IMR-90 (cell line): ENCODE data around the gene TRAPPC2L. TPM values are rescaled to one million over a fixed set of nuclear protein-coding genes. Genes with fewer than 3 reads are reported as not detected.

Experiments used
- ATAC-seq: fragments of 200-7000 bp; cut with Tn5 transposase; 2 replicates; pipeline ENCODE4 v1.9.1; 2020; ENCODE audit warnings: low read depth, mild to moderate bottlenecking, moderate library complexity
- BruUV-seq: library from RNA; stranded (reverse); fragments of 400-500 nt; replicated peaks from 2 replicates; lab custom pipeline; 2021; lab: Mats Ljungman, UMichigan
- CTCF ChIA-PET: fragments of 300-600 bp; formaldehyde crosslinking; extraction: SDS; loops from one replicate; lab custom pipeline; 2021; ENCODE audit warnings: antibody characterized with exemption; lab: Yijun Ruan, JAX
- POLR2A ChIA-PET: fragments of 300-600 bp; sonication (Branson Sonifier 250); formaldehyde crosslinking; loops from one replicate; lab custom pipeline; 2022; ENCODE audit warnings: antibody characterized with exemption; ENCODE audit not compliant: unreplicated experiment; lab: Charles Lee
- DNase-seq: peaks from one replicate; pipeline ENCODE4 v3.0.0; 2013
- H2AFZ ChIP-seq: replicated peaks from 2 replicates; pipeline ENCODE3; 2013; ENCODE audit warnings: low read length, mild to moderate bottlenecking; ENCODE audit not compliant: poor library complexity
- H2AK5ac ChIP-seq: 2 replicates; pipeline ENCODE4 v1.6.1; 2013; ENCODE audit warnings: low read depth, low read length, inconsistent platforms
- H2AK9ac ChIP-seq: replicated peaks from 2 replicates; pipeline ENCODE3; 2013; ENCODE audit warnings: mild to moderate bottlenecking, low read depth, low read length, moderate library complexity; ENCODE audit not compliant: poor library complexity
- H2BK120ac ChIP-seq: 2 replicates; pipeline ENCODE4 v1.6.1; 2013; ENCODE audit warnings: low read depth, low read length, inconsistent platforms
- H2BK15ac ChIP-seq: 3 replicates; pipeline ENCODE4 v1.6.1; 2013; ENCODE audit warnings: low read depth, low read length, inconsistent platforms
- H2BK20ac ChIP-seq: 2 replicates; pipeline ENCODE4 v1.6.1; 2013; ENCODE audit warnings: low read depth, mild to moderate bottlenecking, inconsistent platforms, low read length, moderate library complexity
- H2BK5ac ChIP-seq: 2 replicates; pipeline ENCODE4 v1.6.1; 2013; ENCODE audit warnings: mild to moderate bottlenecking, low read depth, low read length, inconsistent platforms; ENCODE audit not compliant: poor library complexity, severe bottlenecking
- H3K14ac ChIP-seq: replicated peaks from 2 replicates; pipeline ENCODE4 v1.6.1; 2013; ENCODE audit warnings: low read depth, low read length, inconsistent platforms
- H3K18ac ChIP-seq: 2 replicates; pipeline ENCODE4 v1.6.1; 2013; ENCODE audit warnings: low read depth, low read length, control low read depth
- H3K23ac ChIP-seq: 2 replicates; pipeline ENCODE4 v1.6.1; 2013; ENCODE audit warnings: low read depth, low read length, inconsistent platforms
- H3K27ac ChIP-seq: 2 replicates; pipeline ENCODE4 v1.5.1; 2013; ENCODE audit warnings: mild to moderate bottlenecking, control low read depth, low read length; ENCODE audit not compliant: insufficient read depth
- H3K27me3 ChIP-seq: 2 replicates; pipeline ENCODE4 v1.6.1; 2013; ENCODE audit warnings: low read length; ENCODE audit not compliant: control insufficient read depth, insufficient read depth
- H3K36me3 ChIP-seq: 2 replicates; pipeline ENCODE4 v1.6.1; 2013; ENCODE audit warnings: low read length, mixed read lengths; ENCODE audit not compliant: control insufficient read depth, insufficient read depth
- H3K4ac ChIP-seq: 2 replicates; pipeline ENCODE4 v1.6.1; 2013; ENCODE audit warnings: low read depth, low read length, inconsistent platforms
- H3K4me1 ChIP-seq: 2 replicates; pipeline ENCODE4 v1.6.1; 2013; ENCODE audit warnings: low read length, mixed read lengths; ENCODE audit not compliant: control insufficient read depth, insufficient read depth
- H3K4me2 ChIP-seq: 2 replicates; pipeline ENCODE4 v1.6.1; 2013; ENCODE audit warnings: low read depth, mild to moderate bottlenecking, control low read depth, low read length, moderate library complexity
- H3K4me3 ChIP-seq: 2 replicates; pipeline ENCODE4 v1.5.1; 2013; ENCODE audit warnings: low read depth, mild to moderate bottlenecking, control low read depth, low read length, moderate library complexity; ENCODE audit not compliant: insufficient read depth
- H3K56ac ChIP-seq: 2 replicates; pipeline ENCODE4 v1.6.1; 2013; ENCODE audit warnings: low read length, inconsistent platforms; ENCODE audit not compliant: insufficient read depth; ENCODE audit errors: extremely low read depth
- H3K79me1 ChIP-seq, 2 experiments: 2 replicates each; pipeline ENCODE4 v1.6.1; 2013; ENCODE audit warnings: low read length in 2 of 2, inconsistent platforms in 1 of 2, low read depth in 1 of 2
- H3K9ac ChIP-seq: 2 replicates; pipeline ENCODE4 v1.6.1; 2013; ENCODE audit warnings: low read depth, low read length, control low read depth
- H3K9me1 ChIP-seq: 2 replicates; pipeline ENCODE4 v1.6.1; 2013; ENCODE audit warnings: low read length, inconsistent platforms; ENCODE audit not compliant: insufficient read depth
- H3K9me3 ChIP-seq: 2 replicates; pipeline ENCODE4 v1.6.1; 2013; ENCODE audit warnings: low read length; ENCODE audit not compliant: control insufficient read depth, insufficient read depth
- H4K20me1 ChIP-seq: 2 replicates; pipeline ENCODE4 v1.6.1; 2013; ENCODE audit warnings: low read length, inconsistent platforms; ENCODE audit not compliant: insufficient read depth
- H4K5ac ChIP-seq: 2 replicates; pipeline ENCODE4 v1.6.1; 2013; ENCODE audit warnings: mild to moderate bottlenecking, low read depth, low read length, control low read depth
- H4K8ac ChIP-seq, 2 experiments: 2 replicates each; pipeline ENCODE4 v1.6.1; 2013; ENCODE audit warnings: low read depth in 2 of 2, low read length in 2 of 2, control low read depth in 1 of 2, inconsistent platforms in 1 of 2
- H4K91ac ChIP-seq: 2 replicates; pipeline ENCODE4 v1.6.1; 2013; ENCODE audit warnings: low read depth, low read length, inconsistent platforms; ENCODE audit not compliant: insufficient read depth
- BHLHE40 ChIP-seq: fragments of 150-350 bp; IDR thresholded peaks from 2 replicates; pipeline ENCODE4 v1.6.1; 2016; ENCODE audit warnings: mild to moderate bottlenecking, low read depth, low read length
- CEBPB ChIP-seq: IDR thresholded peaks from 2 replicates; pipeline ENCODE4 v1.6.1; 2012; ENCODE audit warnings: low read depth, low read length, improper control_type of control experiment
- CHD1 ChIP-seq: IDR thresholded peaks from 2 replicates; pipeline ENCODE4 v1.6.1; 2012; ENCODE audit warnings: low read depth, low read length, improper control_type of control experiment
- CTCF ChIP-seq: conservative IDR thresholded peaks from 2 replicates; pipeline ENCODE4 v1.5.1; 2012; ENCODE audit warnings: mild to moderate bottlenecking, low read depth, low read length, improper control_type of control experiment
- FOS ChIP-seq: fragments of 150-350 bp; IDR thresholded peaks from 2 replicates; pipeline ENCODE4 v1.6.1; 2016; ENCODE audit warnings: low read depth, low read length
- MAFK ChIP-seq: IDR thresholded peaks from 2 replicates; pipeline ENCODE4 v1.6.1; 2012; ENCODE audit warnings: low read depth, low read length, improper control_type of control experiment
- MAZ ChIP-seq: IDR thresholded peaks from 2 replicates; pipeline ENCODE4 v1.6.1; 2012; ENCODE audit warnings: low read depth, mild to moderate bottlenecking, low read length, improper control_type of control experiment, moderate library complexity, borderline replicate concordance
- MXI1 ChIP-seq: IDR thresholded peaks from 2 replicates; pipeline ENCODE4 v1.6.1; 2012; ENCODE audit warnings: low read depth, mild to moderate bottlenecking, low read length, moderate library complexity, borderline replicate concordance
- NFE2L2 ChIP-seq: fragments of 150-350 bp; IDR thresholded peaks from 2 replicates; pipeline ENCODE4 v1.6.1; 2016; ENCODE audit warnings: low read depth, mild to moderate bottlenecking, low read length
- POLR2A ChIP-seq: IDR thresholded peaks from 2 replicates; pipeline ENCODE4 v1.6.1; 2012; ENCODE audit warnings: mild to moderate bottlenecking, low read depth, low read length
- RAD21 ChIP-seq: IDR thresholded peaks from 2 replicates; pipeline ENCODE4 v1.6.1; 2012; ENCODE audit warnings: low read length, improper control_type of control experiment
- RCOR1 ChIP-seq: IDR thresholded peaks from 2 replicates; pipeline ENCODE4 v1.6.1; 2012; ENCODE audit warnings: mild to moderate bottlenecking, low read length, improper control_type of control experiment; ENCODE audit not compliant: insufficient replicate concordance
- RFX5 ChIP-seq: IDR thresholded peaks from 2 replicates; pipeline ENCODE4 v1.8.0; 2012; ENCODE audit warnings: low read depth, mild to moderate bottlenecking, low read length, moderate library complexity
- SMC3 ChIP-seq: fragments of 150-350 bp; IDR thresholded peaks from 2 replicates; pipeline ENCODE4 v1.6.1; 2016; ENCODE audit warnings: low read depth, mild to moderate bottlenecking, antibody characterized with exemption, low read length, moderate library complexity
- whole genome bisulfite sequencing, 2 experiments: methylation state at CpG; one replicate each; pipeline versions ENCODE4 v1.1.5 to v1.1.7; 2013; ENCODE audit warnings: missing lambda C conversion rate in 2 of 2; ENCODE audit not compliant: insufficient read length in 1 of 2; ENCODE audit errors: extremely low coverage in 2 of 2; 5-methylcytosine and 5-hydroxymethylcytosine counted together
- dilution Hi-C: fragments of 300-500 bp; cut with HindIII; formaldehyde crosslinking; loops from one replicate; pipeline ENCODE4 v1.14.3; 2018; ENCODE audit warnings: low sequenced_read_pairs; ENCODE audit not compliant: unreplicated experiment
- in situ Hi-C: fragments of 300-500 bp; cut with MboI; formaldehyde crosslinking; loops from 3 replicates; pipeline ENCODE4 v1.14.3; 2019; ENCODE audit warnings: low sequenced_read_pairs, inconsistent platforms, mixed read lengths
- intact Hi-C: fragments of 100-400 bp; cut with micrococcal nuclease; formaldehyde crosslinking; loops from 2 replicates; pipeline ENCODE4 v1.10.0; 2022
- polyA plus RNA-seq, 3 experiments: library from polyadenylated mRNA; depleted of rRNA; stranded (reverse); fragments of >200 nt; gene quantifications; 2 replicates each; pipeline ENCODE4 v1.2.3, GENCODE V29; 2012; ENCODE audit warnings: low replicate concordance in 1 of 3
- total RNA-seq: library from RNA; depleted of rRNA; stranded (reverse); fragments of >200 nt; gene quantifications from 2 replicates; pipeline ENCODE4 v1.2.3, GENCODE V29; 2012
- TF ChIP-seq, protein P1 (sequence below): fragments of 150-350 bp; IDR thresholded peaks from 2 replicates; pipeline ENCODE4 v1.6.1; 2017; ENCODE audit warnings: mild to moderate bottlenecking, antibody characterized with exemption, low read length, low read depth
- TF ChIP-seq, protein P2 (sequence below): fragments of 150-350 bp; IDR thresholded peaks from 2 replicates; pipeline ENCODE4 v1.6.1; 2016; ENCODE audit warnings: low read depth, mild to moderate bottlenecking, low read length, moderate library complexity, borderline replicate concordance

Gene TRAPPC2L
- total and polyA plus RNA-seq, 2 of the 4 experiments (the other 2 are of a cell fraction): 102 to 109 TPM

DNA sequence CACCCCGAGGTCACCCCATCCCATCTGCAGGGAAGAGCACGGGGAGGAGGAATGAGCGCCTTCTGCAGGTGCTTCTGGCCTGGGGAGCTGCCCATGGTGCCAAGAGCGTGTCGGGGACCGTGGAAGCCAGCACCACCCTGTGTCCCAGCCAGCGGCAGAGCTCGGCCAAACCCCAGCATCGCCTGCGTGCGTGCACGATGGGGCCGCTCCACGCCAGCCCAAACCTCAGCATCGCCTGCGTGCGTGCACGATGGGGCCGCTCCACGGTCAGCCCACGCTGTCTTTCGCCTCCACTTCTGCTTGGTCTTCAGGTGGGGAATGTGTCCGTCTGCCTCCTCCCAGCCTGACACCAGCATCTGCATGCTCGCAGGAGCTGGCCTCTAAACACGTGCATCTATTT lies 14.1 kb upstream of the TRAPPC2L start:
- no peak for DNase-seq
- Histone ChIP-seq H3K14ac (no peak overlapping the region), H3K4ac (no peak overlapping the region), H3K9me1 (no peaks in the 10 kb centered on the region), H4K5ac (no peak overlapping the region), H4K8ac (no peak overlapping the region), H3K27me3 (no peaks in the 10 kb centered on the region), H3K9me3 (no peaks in the 10 kb centered on the region), H2AFZ (no peak overlapping the region), H3K56ac (no peak overlapping the region), H2BK5ac (no peak overlapping the region), H3K79me1 (peaks cover 4 to 13% of the 10 kb centered on the region in 2 experiments; a peak in 2 of 4 replicates), H2BK15ac (no peak overlapping the region), H3K36me3 (peaks cover 29% of the 10 kb centered on the region), H4K20me1 (peaks cover 4% of the 10 kb centered on the region; the same call in 1 of the 2 replicates), H3K27ac (no peak overlapping the region), H3K4me3 (no peak overlapping the region), H2BK120ac (no peak overlapping the region), H2AK9ac (no peak overlapping the region), H3K4me2 (no peak overlapping the region), H3K23ac (no peak overlapping the region), H2BK20ac (no peak overlapping the region), H3K9ac (no peak overlapping the region), H4K91ac (no peak overlapping the region), H2AK5ac (no peak overlapping the region), H3K4me1 (peaks cover 3% of the 10 kb centered on the region; the same call in 1 of the 2 replicates), H3K18ac (no peak overlapping the region)
- POLR2A ChIA-PET: no interaction called here
- dilution Hi-C loops: no loop called here
- CTCF ChIA-PET: no interaction called here
- in situ Hi-C loops: no loop called here
- TF ChIP-seq, protein P1, sequence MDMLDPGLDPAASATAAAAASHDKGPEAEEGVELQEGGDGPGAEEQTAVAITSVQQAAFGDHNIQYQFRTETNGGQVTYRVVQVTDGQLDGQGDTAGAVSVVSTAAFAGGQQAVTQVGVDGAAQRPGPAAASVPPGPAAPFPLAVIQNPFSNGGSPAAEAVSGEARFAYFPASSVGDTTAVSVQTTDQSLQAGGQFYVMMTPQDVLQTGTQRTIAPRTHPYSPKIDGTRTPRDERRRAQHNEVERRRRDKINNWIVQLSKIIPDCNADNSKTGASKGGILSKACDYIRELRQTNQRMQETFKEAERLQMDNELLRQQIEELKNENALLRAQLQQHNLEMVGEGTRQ: no peak
- no peak for TF ChIP-seq RCOR1
- no peak for TF ChIP-seq MAZ
- TF ChIP-seq, protein P2, sequence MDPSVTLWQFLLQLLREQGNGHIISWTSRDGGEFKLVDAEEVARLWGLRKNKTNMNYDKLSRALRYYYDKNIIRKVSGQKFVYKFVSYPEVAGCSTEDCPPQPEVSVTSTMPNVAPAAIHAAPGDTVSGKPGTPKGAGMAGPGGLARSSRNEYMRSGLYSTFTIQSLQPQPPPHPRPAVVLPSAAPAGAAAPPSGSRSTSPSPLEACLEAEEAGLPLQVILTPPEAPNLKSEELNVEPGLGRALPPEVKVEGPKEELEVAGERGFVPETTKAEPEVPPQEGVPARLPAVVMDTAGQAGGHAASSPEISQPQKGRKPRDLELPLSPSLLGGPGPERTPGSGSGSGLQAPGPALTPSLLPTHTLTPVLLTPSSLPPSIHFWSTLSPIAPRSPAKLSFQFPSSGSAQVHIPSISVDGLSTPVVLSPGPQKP: no peak
- TF ChIP-seq FOS: no peak
- no peak for TF ChIP-seq POLR2A
- no peak for TF ChIP-seq CTCF
- TF ChIP-seq BHLHE40: no peak
- TF ChIP-seq CEBPB: no peak
- no peak for TF ChIP-seq MXI1
- TF ChIP-seq RAD21: no peak
- no peak for TF ChIP-seq NFE2L2
- TF ChIP-seq MAFK: no peak
- TF ChIP-seq CHD1: no peak
- TF ChIP-seq SMC3: no peak
- TF ChIP-seq RFX5: no peak
- BruUV-seq: no TSS peak
- 94% methylated on average over 13 of the region's 25 CpGs; no CpG with 5 or more reads in 1 of the 2 experiments for WGBS, 2 experiments
- no peak for ATAC-seq
- intact Hi-C loops: no loop called here
